ENCODE measurements around the gene RELN. TPM values are rescaled to one million over a fixed set of nuclear protein-coding genes. Genes with fewer than 3 reads are reported as not detected.
"Not testable (repeated sequence)": the region's sequence is repeated elsewhere in the genome, so short reads cannot be mapped to it uniquely, and the experiment has no call there.

RELN gene
- polyA plus RNA-seq, 4 donors: 2.1 to 23.9 (median 15.7) TPM

- DNase-seq (ENCODE audit: low read depth in 4 of 4, low spot score in 3 of 4): no peak
Observed at GRCh38 chr7:103538964-103539709, 450.3 kb downstream of the RELN start.

GRCh38 chr7:103533761-103534160 lies 455.7 kb downstream of the RELN start:
- no peak for DNase-seq (ENCODE audit: low read depth in 4 of 4, low spot score in 3 of 4)

GRCh38 chr7:103532955-103533354 lies 456.5 kb downstream of the RELN start:
- DNase-seq (ENCODE audit: low read depth in 4 of 4, low spot score in 3 of 4): no peak

DNA sequence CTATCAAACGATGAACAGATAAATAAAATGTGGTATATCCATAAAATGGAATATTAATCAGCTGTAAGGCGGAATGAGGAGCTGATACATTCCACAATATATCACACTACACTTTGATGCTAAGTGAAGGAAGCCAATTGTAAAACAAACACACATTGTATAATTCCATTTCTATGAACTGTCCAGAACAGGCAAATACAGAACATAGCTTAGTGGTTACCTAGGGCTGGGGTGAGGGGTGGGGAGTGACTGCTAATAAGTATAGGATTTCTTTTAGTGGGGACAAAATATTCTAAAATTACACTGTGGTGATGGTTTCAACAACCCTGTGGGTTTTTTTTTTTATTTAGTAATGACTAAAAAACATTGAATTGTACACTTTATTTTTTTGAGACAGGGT lies 461.3 kb downstream of the RELN start:
- no peak for DNase-seq (ENCODE audit: low read depth in 4 of 4, low spot score in 3 of 4)

DNA sequence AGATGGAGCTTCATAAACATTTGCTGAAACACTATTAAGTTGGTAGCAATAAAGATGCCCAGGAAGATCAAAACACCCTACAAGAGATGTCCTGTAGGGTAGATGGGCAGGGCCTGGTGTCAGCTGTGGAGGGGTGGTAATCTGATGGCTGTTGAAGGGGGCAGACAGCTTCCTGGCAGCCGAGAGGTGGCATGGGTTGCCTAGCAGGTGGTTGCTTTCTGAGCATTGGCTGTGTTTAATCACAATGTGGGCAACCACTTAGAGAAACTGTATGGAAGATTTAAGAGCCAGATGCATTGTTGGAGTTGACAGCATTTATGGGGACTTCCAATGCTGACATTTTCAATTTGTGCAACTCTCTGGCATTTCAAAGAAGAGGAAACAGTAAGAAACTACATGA lies 463.5 kb downstream of the RELN start:
- DNase-seq (ENCODE audit: low read depth in 4 of 4, low spot score in 3 of 4): no peak

DNA sequence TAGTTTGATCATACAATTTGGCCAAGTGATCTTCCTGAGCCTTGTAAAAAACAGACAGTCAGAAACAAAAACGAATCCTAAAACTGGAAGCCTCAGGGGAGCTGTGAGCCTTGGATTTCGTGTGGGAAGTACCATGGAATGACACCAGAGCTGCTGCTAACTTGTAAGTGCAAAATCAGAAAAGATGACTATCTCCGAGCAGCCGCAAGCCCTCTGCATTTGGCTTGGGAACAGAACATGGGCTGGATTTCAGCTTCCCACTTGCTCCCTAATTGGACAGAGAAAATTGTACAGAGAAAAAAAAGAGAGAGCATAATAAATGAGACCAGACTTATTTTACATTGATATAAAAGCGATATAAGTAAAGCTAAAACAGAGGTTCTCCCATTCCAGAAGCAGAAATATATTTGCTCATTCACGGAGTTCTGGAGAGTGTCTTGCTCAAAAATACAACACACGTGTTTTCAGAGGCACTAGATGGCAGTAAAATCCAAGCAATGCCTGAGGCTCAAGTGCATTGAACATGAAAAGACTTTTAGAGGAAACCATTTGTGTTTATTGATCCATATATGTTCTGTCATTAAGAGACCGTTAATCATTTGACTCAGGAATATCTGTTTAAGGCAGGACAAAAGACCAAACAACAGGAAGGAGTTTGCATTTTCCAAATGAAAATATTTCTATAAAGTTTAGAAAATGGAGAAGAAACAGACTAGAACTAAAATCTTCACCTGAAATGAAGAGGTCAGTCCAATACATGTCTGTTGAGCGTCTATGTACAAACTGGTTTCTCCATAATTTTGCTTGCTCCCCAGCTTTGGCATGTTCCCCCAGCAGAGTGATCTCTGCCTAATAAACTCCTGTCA lies 465.2 kb downstream of the RELN start:
- DNase-seq (ENCODE audit: low read depth in 4 of 4, low spot score in 3 of 4): peak in 2 of 4 donors; percentile 5 to 33

DNA sequence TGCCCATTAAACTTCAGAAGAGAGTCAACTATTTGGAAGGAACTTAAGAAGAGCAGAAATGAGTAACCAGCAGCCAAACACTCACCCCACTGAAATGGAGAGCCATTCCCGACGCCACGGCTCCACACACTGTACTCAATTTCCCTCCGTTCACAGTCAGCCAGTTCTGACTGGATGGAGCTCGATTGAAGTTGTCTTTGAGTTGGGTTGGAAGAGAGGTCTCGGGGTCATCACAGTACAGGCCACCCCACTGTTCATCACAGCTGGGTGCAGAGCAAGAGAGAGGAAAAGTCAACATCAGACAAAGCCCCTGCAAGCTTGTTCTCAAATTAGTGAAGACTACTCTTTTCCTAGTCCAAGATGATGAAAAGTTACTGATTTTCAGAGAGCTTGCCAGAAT lies 467.5 kb downstream of the RELN start:
- no peak for DNase-seq (ENCODE audit: low read depth in 4 of 4, low spot score in 3 of 4)

- no peak for DNase-seq (ENCODE audit: low read depth in 4 of 4, low spot score in 3 of 4)
Observed at GRCh38 chr7:103504505-103505135, 484.8 kb downstream of the RELN start.

DNA sequence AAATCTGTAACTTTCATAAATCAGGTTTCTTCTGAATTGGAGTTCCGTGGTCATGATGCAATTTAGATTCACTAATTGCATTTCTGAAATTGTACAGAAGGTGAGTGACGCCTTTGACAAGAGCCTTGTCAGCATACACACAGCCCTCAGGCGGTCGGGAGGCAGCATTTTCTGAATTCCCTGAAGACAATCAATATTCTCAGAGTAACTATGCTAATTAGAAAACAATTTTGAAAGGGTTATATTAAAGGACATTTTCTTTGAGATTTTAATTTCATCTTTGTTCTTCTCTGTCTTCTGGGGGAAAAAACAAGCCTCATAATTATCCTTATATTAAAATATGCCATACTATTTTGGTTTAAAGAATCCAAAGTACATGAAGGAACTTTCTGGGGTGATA lies 488.3 kb downstream of the RELN start:
- DNase-seq (ENCODE audit: low read depth in 4 of 4, low spot score in 3 of 4): no peak

GRCh38 chr7:103499976-103500375 lies 489.5 kb downstream of the RELN start:
- no peak for DNase-seq (ENCODE audit: low read depth in 4 of 4, low spot score in 3 of 4)

DNA sequence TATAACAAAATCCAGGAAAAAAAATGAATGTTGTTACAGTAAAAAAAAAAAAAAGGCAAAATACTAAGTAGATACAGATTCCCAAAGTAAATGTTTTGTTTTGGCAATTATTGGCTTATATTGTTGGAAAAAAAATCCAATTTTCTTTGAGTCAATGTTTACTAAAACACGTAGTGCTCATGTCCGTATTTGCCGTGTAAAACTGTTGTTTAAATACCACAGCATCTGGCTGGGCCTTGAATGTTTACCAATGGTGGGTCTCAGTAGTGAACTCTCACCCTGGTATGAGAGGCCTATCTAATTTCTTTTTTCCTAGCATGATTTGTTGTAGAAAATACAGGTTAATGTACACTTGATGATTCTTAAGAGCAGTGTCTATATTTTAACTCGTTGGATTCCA lies 502.0 kb downstream of the RELN start:
- no peak for DNase-seq (ENCODE audit: low read depth in 4 of 4, low spot score in 3 of 4)

DNA sequence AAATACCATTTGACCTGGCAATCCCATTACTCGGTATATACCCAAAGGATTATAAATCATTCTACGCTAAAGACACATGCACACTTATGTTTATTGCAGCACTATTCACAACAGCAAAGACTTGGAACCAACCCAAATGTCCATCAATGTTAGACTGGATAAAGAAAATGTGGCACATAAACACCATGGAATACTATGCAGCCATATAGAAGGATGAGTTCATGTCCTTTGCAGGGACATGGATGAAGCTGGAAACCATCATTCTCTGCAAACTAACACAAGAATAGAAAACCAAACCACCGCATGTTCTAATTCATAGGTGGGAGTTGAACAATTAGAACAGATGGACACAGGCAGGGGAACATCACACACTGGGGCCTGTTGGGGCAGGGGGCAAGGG lies 502.6 kb downstream of the RELN start:
- DNase-seq (ENCODE audit: low read depth in 4 of 4, low spot score in 3 of 4): not testable (repeated sequence)

GRCh38 chr7:103480771-103481170 lies 508.7 kb downstream of the RELN start:
- DNase-seq (ENCODE audit: low read depth in 4 of 4, low spot score in 3 of 4): no peak

- DNase-seq (ENCODE audit: low read depth in 4 of 4, low spot score in 3 of 4): no peak
Observed at GRCh38 chr7:103474956-103475355, 514.5 kb downstream of the RELN start.

GRCh38 chr7:103469095-103469948 lies 520.1 kb downstream of the RELN start:
- DNase-seq (ENCODE audit: low read depth in 4 of 4, low spot score in 3 of 4): no peak

DNA sequence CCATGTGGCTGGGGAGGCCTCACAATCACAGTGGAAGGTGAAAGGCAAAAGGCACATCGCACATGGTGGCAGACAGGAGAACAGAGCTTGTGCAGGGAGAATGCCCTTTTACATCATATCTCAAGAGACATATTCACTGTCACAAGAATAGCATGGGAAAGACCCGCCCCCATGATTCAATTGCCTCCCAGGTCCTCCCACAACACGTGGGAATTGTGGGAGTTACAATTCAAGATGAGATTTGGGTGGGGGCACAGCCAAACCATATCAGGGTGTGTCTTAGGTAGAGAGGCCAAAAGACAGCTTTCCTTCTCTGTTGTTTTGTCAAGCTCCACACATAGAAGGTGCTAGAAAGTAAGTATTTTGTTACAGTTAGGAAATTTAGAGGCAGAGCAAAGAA lies 522.6 kb downstream of the RELN start:
- no peak for DNase-seq (ENCODE audit: low read depth in 4 of 4, low spot score in 3 of 4)

GRCh38 chr7:103462358-103462757 lies 527.1 kb downstream of the RELN start:
- DNase-seq (ENCODE audit: low read depth in 4 of 4, low spot score in 3 of 4): no peak

- no peak for DNase-seq (ENCODE audit: low read depth in 4 of 4, low spot score in 3 of 4)
Observed at GRCh38 chr7:103447073-103447960, 542.1 kb downstream of the RELN start.

- DNase-seq (ENCODE audit: low read depth in 4 of 4, low spot score in 3 of 4): no peak
Observed at GRCh38 chr7:103446049-103446520, 543.4 kb downstream of the RELN start, which contains the start of gene SLC26A5. Gene SLC26A5 (minus strand): TSS chr7:103446207. CDS start chr7:103421514, 24,693 bp downstream.
